ENCODE measurements around the gene KCNG2. TPM values are rescaled to one million over a fixed set of nuclear protein-coding genes. Genes with fewer than 3 reads are reported as not detected.

The KCNG2 gene
- total and polyA plus RNA-seq, 2 experiments from 2014 or later: 0.13 to 0.52 TPM

- Mint-ChIP-seq H3K27me3 (ENCODE audit: insufficient read depth, low read depth, poor library complexity) (peaks cover 6% of the 10 kb centered on the region), H3K4me3 (no peak overlapping the region), H3K36me3 (ENCODE audit: low read depth) (no peaks in the 10 kb centered on the region), H3K27ac (no peak overlapping the region), H3K4me1 (no peaks in the 10 kb centered on the region), H3K9me3 (no peaks in the 10 kb centered on the region)
- no peaks in the 10 kb centered on the region for H3K4me1 ChIP-seq (ENCODE audit: insufficient read depth)
- H3K27ac ChIP-seq (ENCODE audit: low read depth): no peak overlapping the region
- H3K4me2 ChIP-seq: no peak overlapping the region
- no peaks in the 10 kb centered on the region for H3K9me2 ChIP-seq (ENCODE audit: insufficient read depth)
- H3K4me3 ChIP-seq: no peak overlapping the region
- no peaks in the 10 kb centered on the region for H3K79me2 ChIP-seq (replicated peaks; ENCODE audit: insufficient read depth)
- H2AFZ ChIP-seq: no peak overlapping the region
- H3F3A ChIP-seq (replicated peaks; ENCODE audit: low read depth): no peaks in the 10 kb centered on the region
- TF ChIP-seq STAT1 (IDR thresholded peaks at IDR 0.05; ENCODE audit: unreplicated experiment) (no peak), REST (IDR thresholded peaks at IDR 0.05; ENCODE audit: unreplicated experiment) (no peak), CTCF (conservative IDR thresholded peaks at IDR 0.05; ENCODE audit: low read depth in 2 of 2) (no peak), EZH2phosphoT487 (IDR thresholded peaks at IDR 0.05; ENCODE audit: unreplicated experiment) (no peak), ETS1 (IDR thresholded peaks at IDR 0.05) (no peak), ZNF114 (CRISPR knock-in tag; IDR thresholded peaks at IDR 0.05) (no peak), EZH2 (IDR thresholded peaks at IDR 0.05; ENCODE audit: low read depth, unreplicated experiment) (no peak), JUNB (IDR thresholded peaks at IDR 0.05; ENCODE audit: unreplicated experiment) (no peak), CREB1 (CRISPR knock-in tag; IDR thresholded peaks at IDR 0.05; ENCODE audit: low read depth) (no peak), ZNF331 (CRISPR knock-in tag; IDR thresholded peaks at IDR 0.05; ENCODE audit: low read depth) (no peak), POLR2AphosphoS5 (IDR thresholded peaks at IDR 0.05; ENCODE audit: low read depth) (no peak), ZNF462 (CRISPR knock-in tag; IDR thresholded peaks at IDR 0.05) (no peak), NANOG (IDR thresholded peaks at IDR 0.05; ENCODE audit: borderline replicate concordance) (no peak)
- no peak for ATAC-seq
- no peak for DNase-seq (ENCODE audit: low spot score)
- H3K36me3 ChIP-seq (ENCODE audit: insufficient read depth): no peaks in the 10 kb centered on the region
- no peaks in the 10 kb centered on the region for H3K27me3 ChIP-seq (ENCODE audit: insufficient read depth)
- no peaks in the 10 kb centered on the region for H4K20me1 ChIP-seq (replicated peaks; ENCODE audit: insufficient read depth)
These were observed 17.9 kb downstream of the KCNG2 start for GRCh38 chr18:79815657-79816056.

Measured in GM23338 (cell line).